Muscle layer of duodenum (tissue), 2 donors: Measurements from ENCODE around the gene BEST1.
A peak's percentile ranks its signal among the peaks of the same experiment; 100 is the strongest.
"Not testable (repeated sequence)": the region's sequence is repeated elsewhere in the genome, so short reads cannot be mapped to it uniquely, and the experiment has no call there.

Experiments used
- H3K27ac ChIP-seq: one replicate; pipeline ENCODE4 v1.7.0; 2013; ENCODE audit warnings: mild to moderate bottlenecking, low read length
- H3K27me3 ChIP-seq: one replicate; pipeline ENCODE4 v1.7.0; 2013; ENCODE audit warnings: low read depth, mild to moderate bottlenecking, control low read depth, low read length
- H3K36me3 ChIP-seq, 2 donors: one replicate each; pipeline ENCODE4 v1.7.0; 2013; ENCODE audit warnings: low read length in 2 of 2, control low read depth in 1 of 2, mild to moderate bottlenecking in 1 of 2; ENCODE audit not compliant: insufficient read depth in 2 of 2, control insufficient read depth in 1 of 2
- H3K4me1 ChIP-seq, 2 donors: one replicate each; pipeline ENCODE4 v1.7.0; 2013; ENCODE audit warnings: low read length in 2 of 2, mild to moderate bottlenecking in 2 of 2, control low read depth in 1 of 2, moderate library complexity in 1 of 2; ENCODE audit not compliant: insufficient read depth in 2 of 2, control insufficient read depth in 1 of 2
- H3K4me3 ChIP-seq, 2 donors: one replicate each; pipeline ENCODE4 v1.7.0; 2013; ENCODE audit warnings: low read length in 2 of 2, low read depth in 1 of 2, mild to moderate bottlenecking in 1 of 2
- H3K9me3 ChIP-seq, 2 donors: one replicate each; pipeline ENCODE4 v1.7.0; 2013; ENCODE audit warnings: low read length in 2 of 2, control low read depth in 1 of 2, mild to moderate bottlenecking in 1 of 2; ENCODE audit not compliant: control insufficient read depth in 1 of 2
- donor health status: healthy.

BEST1 gene

GRCh38 chr11:61960532-61960931 lies 10.4 kb downstream of the BEST1 start:
- H3K36me3 ChIP-seq, result peaks cover 32 to 42% of the 10 kb centered on the region in 2 donors
- no peak overlapping the region for H3K4me3 ChIP-seq
- H3K4me1 ChIP-seq, result peaks cover 17 to 42% of the 10 kb centered on the region in 2 donors
- H3K9me3 ChIP-seq, result no peaks in the 10 kb centered on the region
- no peak overlapping the region for H3K27ac ChIP-seq
- H3K27me3 ChIP-seq, result no peaks in the 10 kb centered on the region

- Histone ChIP-seq H3K4me3 (no peak overlapping the region), H3K27me3 (no peaks in the 10 kb centered on the region), H3K4me1 (peaks cover 17 to 44% of the 10 kb centered on the region in 2 donors), H3K36me3 (peaks cover 33 to 48% of the 10 kb centered on the region in 2 donors), H3K9me3 (no peaks in the 10 kb centered on the region), H3K27ac (peak overlapping the region; percentile 28)
These were observed 11.5 kb downstream of the BEST1 start for GRCh38 chr11:61961570-61962212.

- peak overlapping the region; percentile 97 for H3K27ac ChIP-seq
- H3K27me3 ChIP-seq, result no peaks in the 10 kb centered on the region
- H3K4me3 ChIP-seq, result no peak overlapping the region
- no peaks in the 10 kb centered on the region for H3K9me3 ChIP-seq
- peaks cover 33 to 50% of the 10 kb centered on the region in 2 donors for H3K36me3 ChIP-seq
- H3K4me1 ChIP-seq, result peaks cover 17 to 44% of the 10 kb centered on the region in 2 donors
These were observed 12.3 kb downstream of the BEST1 start for GRCh38 chr11:61962213-61963015.

GRCh38 chr11:61963016-61963281 lies 12.8 kb downstream of the BEST1 start:
- Histone ChIP-seq H3K4me1 (peaks cover 17 to 44% of the 10 kb centered on the region in 2 donors), H3K9me3 (no peaks in the 10 kb centered on the region), H3K4me3 (no peak overlapping the region), H3K27ac (peak overlapping the region; percentile 97), H3K36me3 (peaks cover 33 to 49% of the 10 kb centered on the region in 2 donors), H3K27me3 (no peaks in the 10 kb centered on the region)

GRCh38 chr11:61963282-61964057 lies 13.3 kb downstream of the BEST1 start:
- Histone ChIP-seq H3K9me3 (no peaks in the 10 kb centered on the region), H3K4me1 (peaks cover 19 to 44% of the 10 kb centered on the region in 2 donors), H3K27me3 (no peaks in the 10 kb centered on the region), H3K36me3 (peaks cover 33 to 44% of the 10 kb centered on the region in 2 donors), H3K4me3 (peak overlapping the region in 1 of 2 donors; percentile 100), H3K27ac (peak overlapping the region; percentile 97)

- H3K27me3 ChIP-seq, result no peaks in the 10 kb centered on the region
- no peaks in the 10 kb centered on the region for H3K9me3 ChIP-seq
- H3K27ac ChIP-seq, result peak overlapping the region; percentile 97
- H3K36me3 ChIP-seq, result peaks cover 27 to 44% of the 10 kb centered on the region in 2 donors
- peaks cover 24 to 49% of the 10 kb centered on the region in 2 donors for H3K4me1 ChIP-seq
- H3K4me3 ChIP-seq, result peak overlapping the region; percentile 100
These were observed 14.0 kb downstream of the BEST1 start for GRCh38 chr11:61964058-61964665.

- H3K27me3 ChIP-seq, H3K9me3 ChIP-seq: not testable (repeated sequence)
- Histone ChIP-seq H3K36me3 (peaks cover 27 to 39% of the 10 kb centered on the region in 2 donors), H3K4me3 (peak overlapping the region; percentile 100), H3K4me1 (peaks cover 26 to 51% of the 10 kb centered on the region in 2 donors), H3K27ac (peak overlapping the region; percentile 97)
These were observed 14.6 kb downstream of the BEST1 start for GRCh38 chr11:61964666-61965271.

- H3K36me3 ChIP-seq, result peaks cover 27 to 49% of the 10 kb centered on the region in 2 donors
- H3K27ac ChIP-seq, result peak overlapping the region; percentile 97
- H3K9me3 ChIP-seq, result no peaks in the 10 kb centered on the region
- peaks cover 38 to 49% of the 10 kb centered on the region in 2 donors for H3K4me1 ChIP-seq
- peak overlapping the region; percentile 100 for H3K4me3 ChIP-seq
- no peaks in the 10 kb centered on the region for H3K27me3 ChIP-seq
These were observed 16.6 kb downstream of the BEST1 start for GRCh38 chr11:61966734-61967115.

GRCh38 chr11:61967116-61967923 lies 17.2 kb downstream of the BEST1 start, which contains the start of gene FTH1:
FTH1 (minus strand) TSS chr11:61967634; CDS start chr11:61967425, 209 bp downstream.
- H3K4me1 ChIP-seq, result peaks cover 36 to 46% of the 10 kb centered on the region in 2 donors
- peak within 1 kb of the TSS; percentile 100 for H3K4me3 ChIP-seq
- peak within 1 kb of the TSS; percentile 97 for H3K27ac ChIP-seq
- no peaks in the 10 kb centered on the region for H3K9me3 ChIP-seq
- no peaks in the 10 kb centered on the region for H3K27me3 ChIP-seq
- peaks cover 27 to 46% of the 10 kb centered on the region in 2 donors for H3K36me3 ChIP-seq
